Activated T-cell treated with anti-CD3 and anti-CD28 coated beads for 4 hours (primary cell): ENCODE data around the gene POLA2.
"Not testable (repeated sequence)": the region's sequence is repeated elsewhere in the genome, so short reads cannot be mapped to it uniquely, and the experiment has no call there.

ENCODE experiments used
- DNase-seq: peaks from one replicate; pipeline ENCODE4 v3.0.0-alpha.2; 2020

Gene POLA2

DNA sequence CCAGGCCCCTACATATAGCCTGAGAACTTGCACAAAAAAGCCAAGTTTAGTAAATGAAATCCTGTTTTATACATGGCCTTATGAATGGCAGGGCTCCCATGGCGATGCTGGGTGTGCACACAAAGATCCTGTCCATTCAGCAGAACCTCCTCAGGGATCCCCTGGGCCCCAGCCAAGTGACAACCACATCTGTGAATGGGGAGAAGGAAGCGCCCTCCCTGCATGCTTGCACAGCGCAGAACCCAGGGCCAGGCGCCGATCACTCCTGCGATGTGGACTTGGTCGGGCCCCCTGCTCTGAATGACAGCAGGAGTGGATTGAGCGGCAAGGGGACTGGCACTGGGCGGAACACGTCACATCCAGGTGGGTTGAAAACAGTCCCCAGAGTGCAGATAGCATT lies 48.5 kb downstream of the POLA2 start:
- no peak for DNase-seq

DNA sequence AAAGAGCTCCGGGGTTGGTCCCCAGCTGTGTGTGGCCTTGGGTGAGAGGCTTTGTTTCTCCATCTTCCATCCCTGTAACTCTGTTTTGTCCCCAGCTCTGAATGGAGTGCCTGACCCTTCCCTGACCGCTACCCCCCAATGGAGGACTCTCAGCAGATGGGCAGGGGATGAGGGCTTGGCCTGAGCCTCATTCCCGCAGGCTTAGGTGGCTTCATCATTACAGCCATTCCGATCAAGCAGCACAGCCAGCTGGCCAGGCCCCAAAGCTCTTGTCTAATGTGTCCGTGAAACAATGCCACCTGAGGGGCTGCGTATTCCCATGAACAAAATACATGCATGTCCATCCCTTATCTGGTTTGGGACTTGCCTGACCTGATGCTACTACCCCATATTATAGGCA lies 49.0 kb downstream of the POLA2 start:
- DNase-seq = no peak

GRCh38 chr11:65311170-65311678 lies 49.5 kb downstream of the POLA2 start:
- no peak for DNase-seq

GRCh38 chr11:65314501-65315203 lies 52.9 kb downstream of the POLA2 start, which contains the start of gene CDC42EP2:
Gene CDC42EP2 (plus strand): TSS chr11:65314866. CDS start chr11:65320899, 6,033 bp downstream.
- peak; percentile 68 for DNase-seq

- peak; percentile 75 for DNase-seq
These were observed 53.6 kb downstream of the POLA2 start for GRCh38 chr11:65315204-65315865.

DNA sequence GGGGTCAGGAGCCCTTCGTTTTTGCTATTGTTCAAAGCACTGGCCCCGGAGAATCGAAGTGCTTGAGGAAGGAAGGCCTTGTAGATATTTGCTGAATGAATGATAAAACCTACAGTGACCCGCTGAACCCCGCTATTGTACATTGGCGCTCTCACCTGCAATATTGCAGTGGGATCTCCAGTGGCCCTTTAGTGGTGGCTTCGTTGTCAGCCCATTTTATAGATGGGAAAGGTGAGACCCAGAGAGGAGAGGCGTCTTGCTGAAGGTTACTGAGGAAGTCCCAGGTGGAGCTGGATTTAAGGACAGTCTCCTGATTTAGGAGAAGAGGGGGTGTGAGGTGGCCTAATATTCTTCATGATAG lies 54.1 kb downstream of the POLA2 start:
- no peak for DNase-seq

DNA sequence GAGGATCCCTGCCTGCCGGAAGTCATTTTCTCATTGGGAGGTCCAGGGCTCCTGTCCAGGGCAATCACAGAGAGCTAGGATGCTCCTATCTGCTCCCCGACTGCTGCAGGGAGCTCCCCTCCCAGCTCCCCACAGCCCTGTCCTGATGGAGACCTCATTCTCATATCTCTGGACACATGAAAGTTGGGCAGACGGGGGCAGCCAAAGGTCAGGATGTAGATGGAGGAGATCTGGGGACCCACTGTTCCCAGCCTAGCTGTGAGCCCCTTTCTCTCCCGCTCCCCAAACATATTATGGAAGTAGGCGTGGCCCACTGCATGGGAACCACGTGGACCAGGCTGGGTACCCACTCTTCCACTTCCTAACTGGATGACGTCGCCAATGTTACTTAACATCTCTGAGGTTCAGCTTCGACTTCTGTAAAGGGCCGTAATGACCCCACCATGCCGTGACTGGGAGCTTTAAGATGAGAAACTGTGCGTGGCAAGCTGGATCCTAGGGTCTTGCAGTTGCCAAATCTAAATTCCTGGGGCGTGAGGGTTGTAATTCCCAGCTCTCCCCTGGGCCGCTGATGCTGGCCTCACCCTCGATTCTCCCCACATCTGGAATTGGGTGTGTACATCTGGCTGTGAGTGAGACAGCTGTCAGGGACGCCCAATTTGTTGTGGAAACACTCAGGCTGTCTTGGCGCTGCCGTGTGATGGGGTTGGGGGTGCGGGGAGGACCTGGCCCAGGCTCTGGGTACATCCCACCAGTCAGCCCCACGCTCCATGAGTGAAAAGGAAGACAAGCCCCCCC lies 54.7 kb downstream of the POLA2 start:
- DNase-seq = no peak

DNA sequence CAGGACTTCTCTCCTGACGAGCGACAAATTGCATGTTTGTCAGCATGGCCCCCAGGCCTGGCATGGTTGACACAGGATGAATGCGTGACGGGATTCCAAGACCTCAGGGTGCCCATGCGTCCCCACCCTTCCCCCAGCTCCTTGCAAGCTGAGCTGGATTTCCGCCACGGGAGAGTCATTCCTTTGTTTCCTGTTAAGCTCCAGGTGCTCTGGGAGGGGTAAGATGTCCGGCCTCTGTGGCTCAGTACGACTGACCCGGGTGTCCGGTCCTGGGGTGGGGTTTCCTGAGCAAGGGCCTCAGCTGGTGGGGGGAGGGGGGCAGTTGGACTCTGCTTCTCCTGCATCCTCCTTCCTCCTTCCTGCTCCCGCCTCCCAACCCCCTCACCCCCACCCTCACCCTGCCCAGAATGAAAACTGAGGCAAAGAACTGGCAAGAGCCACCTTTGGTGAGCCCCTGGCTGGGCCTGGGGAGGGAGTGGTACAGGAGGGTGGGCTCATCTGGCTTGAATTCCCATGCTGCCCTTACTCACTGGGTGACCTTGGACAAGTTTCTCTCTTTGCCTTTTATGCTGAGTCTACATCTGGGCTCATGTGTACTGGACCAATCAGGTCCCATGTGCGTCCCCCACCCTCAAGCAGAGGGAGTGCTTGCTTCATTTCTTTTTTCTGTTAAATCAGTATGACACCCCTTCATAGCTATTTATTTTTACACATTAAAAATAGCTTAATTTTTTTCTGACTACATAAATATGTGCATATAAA lies 55.4 kb downstream of the POLA2 start:
- DNase-seq = no peak

- DNase-seq = no peak
These were observed 58.8 kb downstream of the POLA2 start for GRCh38 chr11:65320386-65321075.

DNA sequence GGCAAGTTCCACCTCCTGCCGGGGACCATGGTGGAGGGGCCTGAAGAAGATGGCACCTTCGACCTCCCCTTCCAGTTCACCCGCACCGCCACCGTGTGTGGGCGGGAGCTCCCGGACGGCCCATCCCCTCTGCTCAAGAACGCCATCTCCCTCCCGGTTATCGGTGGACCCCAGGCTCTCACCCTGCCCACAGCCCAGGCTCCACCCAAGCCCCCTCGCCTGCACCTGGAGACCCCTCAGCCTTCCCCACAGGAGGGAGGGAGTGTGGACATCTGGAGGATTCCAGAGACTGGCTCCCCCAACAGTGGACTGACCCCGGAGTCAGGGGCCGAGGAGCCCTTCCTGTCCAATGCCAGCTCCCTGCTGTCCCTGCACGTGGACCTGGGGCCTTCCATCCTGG lies 59.3 kb downstream of the POLA2 start:
- DNase-seq = no peak

GRCh38 chr11:65321828-65322485 lies 60.2 kb downstream of the POLA2 start:
- no peak for DNase-seq

GRCh38 chr11:65323813-65324212 lies 62.1 kb downstream of the POLA2 start:
- DNase-seq = no peak

- no peak for DNase-seq
These were observed 63.7 kb downstream of the POLA2 start for GRCh38 chr11:65325435-65325834.

GRCh38 chr11:65327021-65327420 lies 65.3 kb downstream of the POLA2 start:
- DNase-seq = no peak

DNA sequence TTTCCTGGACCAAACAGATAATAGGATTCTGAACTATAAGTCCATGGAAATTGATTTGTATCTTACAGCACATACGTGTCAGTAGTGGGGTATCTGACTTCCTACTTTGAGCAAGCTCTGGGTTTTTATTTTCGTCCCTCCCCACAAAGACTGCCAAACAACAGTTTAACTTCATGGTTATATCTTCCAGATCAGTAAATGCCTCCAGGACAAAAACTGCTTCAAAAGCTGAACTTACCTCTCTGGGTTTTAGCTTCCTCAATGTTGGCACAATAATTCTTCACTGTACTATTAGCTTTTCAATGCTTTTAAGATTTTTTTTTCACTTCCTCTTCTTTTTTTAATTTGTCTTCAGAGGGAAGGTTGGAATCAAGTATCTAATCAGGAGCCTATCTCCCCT lies 67.7 kb downstream of the POLA2 start:
- no peak for DNase-seq

GRCh38 chr11:65329944-65330403 lies 68.2 kb downstream of the POLA2 start:
- peak; percentile 86 for DNase-seq

DNA sequence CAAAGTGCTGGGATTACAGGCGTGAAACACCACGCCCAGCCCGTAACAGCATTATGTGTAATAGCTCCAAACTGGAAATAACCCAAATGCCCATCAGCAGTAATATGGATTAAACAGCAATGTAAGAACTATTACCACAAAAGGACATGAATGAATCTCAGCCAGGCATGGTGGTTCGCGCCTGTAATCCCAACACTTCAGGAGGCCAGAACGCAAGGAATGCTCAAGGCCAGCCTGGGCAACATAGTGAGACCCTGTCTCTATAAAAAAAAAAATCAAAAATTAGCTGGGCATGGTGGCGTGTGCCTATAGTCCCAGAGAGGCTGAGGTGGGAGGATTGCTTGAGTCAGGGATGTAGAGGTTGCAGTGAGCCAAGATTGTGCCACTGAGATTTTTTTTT lies 68.8 kb downstream of the POLA2 start:
- DNase-seq = no peak

- not testable (repeated sequence) for DNase-seq
These were observed 70.8 kb downstream of the POLA2 start for GRCh38 chr11:65332591-65332990.

- no peak for DNase-seq
These were observed 73.0 kb downstream of the POLA2 start for GRCh38 chr11:65334696-65335295.

- DNase-seq = no peak
These were observed 76.9 kb downstream of the POLA2 start for GRCh38 chr11:65338676-65339075.

DNA sequence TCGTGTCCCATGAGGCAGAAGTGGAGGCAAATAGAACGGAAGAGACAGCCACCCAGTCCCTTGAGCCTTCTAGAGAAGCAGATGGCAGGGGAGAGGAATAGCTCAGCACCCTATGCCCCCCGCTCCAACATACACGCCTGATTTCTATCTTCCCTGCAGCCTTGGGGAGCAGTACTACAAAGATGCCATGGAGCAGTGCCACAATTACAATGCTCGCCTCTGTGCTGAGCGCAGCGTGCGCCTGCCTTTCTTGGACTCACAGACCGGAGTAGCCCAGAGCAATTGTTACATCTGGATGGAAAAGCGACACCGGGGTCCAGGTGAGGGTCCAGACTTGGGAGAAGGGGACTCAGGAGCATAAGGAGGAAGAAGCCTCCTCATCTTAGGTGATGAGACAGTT lies 78.5 kb downstream of the POLA2 start:
- DNase-seq = no peak
